Epithelial cell of esophagus (primary cell): ENCODE measurements around the gene DSTN.

Source experiments
- DNase-seq: peaks from one replicate; pipeline ENCODE4 v3.0.0; 2010; ENCODE audit warnings: low read depth
- H3K4me3 ChIP-seq: 2 replicates; pipeline ENCODE4 v1.5.1; 2011; ENCODE audit warnings: mild to moderate bottlenecking, low read length, control low read depth
- TF ChIP-seq, protein P1 (sequence below): IDR thresholded peaks from 2 replicates; pipeline ENCODE4 v1.5.1; 2011; ENCODE audit warnings: low read depth, mild to moderate bottlenecking, low read length, control low read depth, inconsistent platforms; ENCODE audit not compliant: insufficient read depth; ENCODE audit errors: missing control alignments

Gene DSTN

DNA sequence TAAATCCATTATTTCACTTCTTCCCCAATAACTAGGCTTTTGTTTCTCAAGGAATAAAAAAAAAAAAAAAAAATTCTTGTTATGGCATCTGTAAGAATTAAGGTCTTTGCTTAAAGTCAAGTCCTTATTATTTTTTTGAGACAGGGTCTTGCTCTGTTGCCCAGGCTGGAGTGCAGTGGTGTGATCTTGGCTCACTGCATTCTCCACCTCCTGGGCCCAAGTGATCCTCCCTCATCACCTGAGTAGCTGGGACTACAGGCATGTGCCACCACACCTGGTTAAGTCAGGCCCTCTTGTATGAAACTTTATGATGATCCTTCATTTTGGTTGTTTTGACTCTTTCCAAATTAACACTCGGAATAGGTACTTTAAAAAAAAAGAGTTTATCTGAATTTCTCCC lies 17.3 kb downstream of the DSTN start:
- H3K4me3 ChIP-seq, result no peak overlapping the region
- no peak for DNase-seq
- TF ChIP-seq, protein P1, sequence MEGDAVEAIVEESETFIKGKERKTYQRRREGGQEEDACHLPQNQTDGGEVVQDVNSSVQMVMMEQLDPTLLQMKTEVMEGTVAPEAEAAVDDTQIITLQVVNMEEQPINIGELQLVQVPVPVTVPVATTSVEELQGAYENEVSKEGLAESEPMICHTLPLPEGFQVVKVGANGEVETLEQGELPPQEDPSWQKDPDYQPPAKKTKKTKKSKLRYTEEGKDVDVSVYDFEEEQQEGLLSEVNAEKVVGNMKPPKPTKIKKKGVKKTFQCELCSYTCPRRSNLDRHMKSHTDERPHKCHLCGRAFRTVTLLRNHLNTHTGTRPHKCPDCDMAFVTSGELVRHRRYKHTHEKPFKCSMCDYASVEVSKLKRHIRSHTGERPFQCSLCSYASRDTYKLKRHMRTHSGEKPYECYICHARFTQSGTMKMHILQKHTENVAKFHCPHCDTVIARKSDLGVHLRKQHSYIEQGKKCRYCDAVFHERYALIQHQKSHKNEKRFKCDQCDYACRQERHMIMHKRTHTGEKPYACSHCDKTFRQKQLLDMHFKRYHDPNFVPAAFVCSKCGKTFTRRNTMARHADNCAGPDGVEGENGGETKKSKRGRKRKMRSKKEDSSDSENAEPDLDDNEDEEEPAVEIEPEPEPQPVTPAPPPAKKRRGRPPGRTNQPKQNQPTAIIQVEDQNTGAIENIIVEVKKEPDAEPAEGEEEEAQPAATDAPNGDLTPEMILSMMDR, result no peak

DNA sequence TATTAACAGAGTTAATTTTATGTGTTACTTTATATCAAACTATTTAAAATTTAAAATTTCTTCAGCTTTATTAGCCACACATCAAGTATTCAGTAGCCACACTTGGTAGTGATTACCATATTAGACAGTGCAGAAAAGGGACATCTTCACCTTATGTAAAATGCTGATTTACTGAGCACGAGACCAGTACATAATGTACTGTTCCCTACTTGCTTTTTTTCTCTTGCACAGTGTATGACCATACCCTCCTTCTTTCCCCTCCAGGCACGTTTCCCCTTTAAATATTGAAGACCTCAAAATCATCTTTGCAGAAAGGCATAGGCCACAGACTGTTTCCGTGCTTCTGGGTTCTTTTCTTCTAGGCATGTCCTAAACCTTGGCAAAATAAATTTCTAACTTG lies 17.9 kb downstream of the DSTN start:
- DNase-seq, result no peak
- TF ChIP-seq, protein P1, result no peak
- H3K4me3 ChIP-seq, result no peak overlapping the region

DNA sequence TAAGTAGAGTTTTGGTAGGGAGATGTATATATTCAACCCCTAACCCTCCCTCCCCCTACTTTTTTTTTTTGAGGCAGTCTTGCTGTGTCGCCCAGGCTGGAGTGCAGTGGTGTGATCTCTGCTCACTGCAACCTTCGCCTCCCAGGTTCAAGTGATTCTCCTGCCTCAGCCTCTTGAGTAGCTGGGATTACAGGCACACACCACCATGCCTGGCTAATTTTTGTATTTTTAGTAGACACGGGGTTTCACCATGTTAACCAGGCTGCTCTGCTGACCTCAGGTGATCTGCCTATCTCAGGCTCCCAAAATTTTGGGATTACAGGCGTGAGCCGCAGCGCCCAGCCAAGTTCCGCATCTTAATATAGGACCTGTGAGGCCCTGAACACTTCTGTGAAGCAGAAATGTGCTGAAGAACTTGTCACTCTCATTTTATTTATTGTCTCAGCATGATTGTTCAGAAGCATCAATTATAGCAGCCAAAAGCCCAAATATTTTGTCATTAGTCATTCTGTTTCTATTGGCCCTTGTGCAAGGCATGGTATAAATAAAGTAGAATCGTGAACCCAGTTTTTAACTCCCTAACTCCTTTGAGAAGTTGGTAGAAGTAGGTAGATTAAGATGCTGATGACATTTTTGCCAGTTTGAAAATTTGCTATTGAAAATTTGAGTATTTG lies 19.4 kb downstream of the DSTN start:
- no peak overlapping the region for H3K4me3 ChIP-seq
- no peak for DNase-seq
- TF ChIP-seq, protein P1, result no peak

DNA sequence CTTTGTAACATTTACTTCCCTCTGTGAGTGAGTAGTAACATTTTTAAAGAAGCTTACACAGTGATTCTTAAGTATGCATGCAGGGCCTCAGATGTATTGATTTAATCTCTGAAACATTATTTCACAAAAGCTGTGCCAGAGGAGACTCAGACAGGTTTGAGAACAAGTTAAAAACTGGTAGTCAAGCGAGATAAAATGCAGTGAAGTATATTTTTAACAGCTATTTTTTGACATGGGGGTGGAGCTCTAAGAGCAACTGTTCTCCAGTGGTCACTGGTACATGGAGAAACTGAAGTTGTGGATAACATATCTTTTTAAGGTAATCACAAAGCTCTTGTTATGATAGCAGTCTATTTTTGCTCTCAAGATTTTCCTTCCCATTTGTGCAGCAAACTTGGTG lies 20.4 kb downstream of the DSTN start:
- DNase-seq, result no peak
- no peak overlapping the region for H3K4me3 ChIP-seq

DNA sequence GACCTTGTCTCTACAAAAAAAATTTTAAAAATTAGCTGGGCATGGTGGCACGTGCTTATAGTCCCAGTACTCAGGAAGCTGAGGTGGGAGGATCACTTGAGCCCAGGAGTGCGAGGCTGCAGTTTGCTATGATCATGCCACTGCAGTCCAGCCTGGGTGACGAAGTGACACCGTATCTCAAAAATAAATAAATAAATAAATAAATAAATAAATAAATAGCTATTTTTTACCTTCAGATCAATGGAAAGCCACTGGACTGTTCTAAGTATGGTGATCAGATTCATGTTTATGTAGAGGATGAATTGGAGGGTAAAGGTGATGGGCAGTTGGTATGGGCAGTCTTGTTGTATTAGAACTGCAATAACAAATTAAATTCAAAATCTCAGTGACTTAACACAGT lies 24.0 kb downstream of the DSTN start:
- no peak overlapping the region for H3K4me3 ChIP-seq
- no peak for DNase-seq
- TF ChIP-seq, protein P1, result no peak

More for the DNA sequence above, 20.4 kb downstream of the DSTN start:
- TF ChIP-seq, protein P1, result no peak

DNA sequence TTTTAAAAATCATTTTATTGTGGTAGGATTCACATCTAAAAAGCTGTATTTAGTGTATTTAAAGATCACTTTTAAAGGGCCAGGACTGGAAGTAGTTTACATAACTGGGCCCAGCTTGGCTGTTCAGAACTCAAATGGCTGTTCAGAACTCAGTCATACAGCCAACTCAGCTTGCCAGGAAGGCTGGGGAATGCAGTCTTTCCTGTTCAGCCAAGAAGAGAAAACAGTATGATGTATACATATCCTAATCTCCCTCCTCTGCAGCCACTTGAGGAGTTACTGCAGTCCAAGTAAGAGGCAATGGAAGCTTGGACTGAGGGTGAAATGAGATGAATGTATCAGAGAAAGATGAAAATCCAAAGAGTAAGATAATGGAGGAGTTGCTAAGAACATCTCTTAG lies 24.6 kb downstream of the DSTN start:
- TF ChIP-seq, protein P1, result no peak
- peak; percentile 95 for DNase-seq
- no peak overlapping the region for H3K4me3 ChIP-seq

DNA sequence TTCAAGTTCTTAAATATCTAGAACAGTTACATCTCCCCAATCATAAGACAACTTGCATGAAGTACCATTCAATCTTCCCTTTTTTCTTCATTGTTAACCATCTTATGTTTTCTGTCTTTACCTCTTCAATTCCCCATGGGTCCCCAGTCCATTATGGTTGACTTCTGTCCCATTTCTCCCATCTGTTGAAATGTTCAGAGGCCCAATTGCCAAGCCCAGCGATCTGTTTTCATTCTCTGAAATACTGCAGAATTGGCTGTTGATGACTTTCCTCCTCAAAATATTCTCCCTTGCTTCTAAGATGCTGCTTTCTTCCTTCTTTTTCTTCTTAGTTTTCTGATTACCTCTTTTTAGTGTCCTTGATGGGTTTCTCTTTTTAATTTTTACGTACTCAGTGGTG lies 26.0 kb downstream of the DSTN start:
- no peak overlapping the region for H3K4me3 ChIP-seq
- TF ChIP-seq, protein P1, result no peak
- DNase-seq, result no peak
